Upper lobe of left lung (tissue), 6 donors: ENCODE measurements around the gene TBC1D1. TPM values are rescaled to one million over a fixed set of nuclear protein-coding genes. Genes with fewer than 3 reads are reported as not detected.

Experiments
- ATAC-seq, 2 donors: fragments of 200-7000 bp; cut with Tn5 transposase; one replicate each; pipeline ENCODE4 v1.9.1; 2022; ENCODE audit warnings: mild to moderate bottlenecking in 2 of 2, moderate library complexity in 2 of 2; ENCODE audit not compliant: low FRiP score in 2 of 2
- DNase-seq, 2 donors: peaks; one replicate each; pipeline ENCODE4 v3.0.0-alpha.2; 2019 to 2020
- H3K27ac ChIP-seq, 4 donors: fragments of 200-600 bp; sonication (generic); one replicate each; pipeline ENCODE4 v1.5.1; 2016 to 2019
- H3K27me3 ChIP-seq, 4 donors: fragments of 200-600 bp; sonication (generic); one replicate each; pipeline ENCODE4 v1.5.1; 2017 to 2019
- H3K36me3 ChIP-seq, 4 donors: fragments of 200-600 bp; sonication (generic); one replicate each; pipeline ENCODE4 v1.5.1; 2016 to 2019
- H3K4me1 ChIP-seq, 4 donors: fragments of 200-600 bp; sonication (generic); one replicate each; pipeline ENCODE4 v1.5.1; 2018 to 2019
- H3K4me3 ChIP-seq, 4 donors: fragments of 200-600 bp; sonication (generic); one replicate each; pipeline ENCODE4 v1.5.1; 2017 to 2019; ENCODE audit warnings: mild to moderate bottlenecking in 2 of 4, moderate library complexity in 1 of 4
- H3K9me3 ChIP-seq, 4 donors: fragments of 200-600 bp; sonication (generic); one replicate each; pipeline ENCODE4 v1.5.1; 2018 to 2019
- EP300 ChIP-seq, 4 donors: sonication (generic); formaldehyde crosslinking; IDR thresholded peaks; one replicate each; pipeline ENCODE4 v1.5.1; 2017; ENCODE audit warnings: antibody characterized with exemption in 4 of 4, control low read depth in 2 of 4
- POLR2A ChIP-seq, 4 donors: fragments of 450-650 bp; IDR thresholded peaks; one replicate each; pipeline ENCODE4 v1.5.1; 2016 to 2017; ENCODE audit warnings: antibody characterized with exemption in 4 of 4, mild to moderate bottlenecking in 2 of 4
- POLR2AphosphoS5 ChIP-seq, 2 donors: sonication (generic); formaldehyde crosslinking; IDR thresholded peaks; one replicate each; pipeline ENCODE4 v1.5.1; 2017; ENCODE audit warnings: antibody characterized with exemption in 2 of 2
- WGBS, 2 donors: methylation state at CpG; one replicate each; pipeline ENCODE4 v1.1.5; 2017 to 2018; 5-methylcytosine and 5-hydroxymethylcytosine counted together
- total RNA-seq, 6 donors: library from RNA; depleted of rRNA in 4 of 6; stranded (reverse); fragments of >200 nt in 4 of 6; gene quantifications; one replicate each; pipeline versions ENCODE4 v1.1.0 to v1.2.1, GENCODE V29; 2016 to 2021
- TF ChIP-seq, protein P1 (sequence below), 6 experiments: fragments of 450-650 bp in 4 of 6; fragments of 200-600 bp in 2 of 6; sonication (generic) in 2 of 6; IDR thresholded peaks; one replicate each; pipeline ENCODE4 v1.5.1; 2016 to 2019; ENCODE audit warnings: antibody characterized with exemption in 6 of 6
- donor health status: DM: no; HTN: no; CAD: no; lungs with moderate emphysema.
- donor health status: DM: no; HTN: yes; CAD: no; lungs with severe emphysema.

TBC1D1 gene
- total RNA-seq, 6 donors from 2014 or later: 45.1 to 68.1 (median 58.0) TPM

- H3K4me3 ChIP-seq: no peak overlapping the region
- no peak overlapping the region for H3K27ac ChIP-seq
- 74 to 79% methylated on average over 9 of the region's 9 CpGs for WGBS, 2 donors
- DNase-seq (no peak), ATAC-seq (no peak)
- H3K9me3 ChIP-seq: no peaks in the 10 kb centered on the region
- no peak for TF ChIP-seq POLR2AphosphoS5 (IDR thresholded peaks at IDR 0.05)
- TF ChIP-seq, protein P1, sequence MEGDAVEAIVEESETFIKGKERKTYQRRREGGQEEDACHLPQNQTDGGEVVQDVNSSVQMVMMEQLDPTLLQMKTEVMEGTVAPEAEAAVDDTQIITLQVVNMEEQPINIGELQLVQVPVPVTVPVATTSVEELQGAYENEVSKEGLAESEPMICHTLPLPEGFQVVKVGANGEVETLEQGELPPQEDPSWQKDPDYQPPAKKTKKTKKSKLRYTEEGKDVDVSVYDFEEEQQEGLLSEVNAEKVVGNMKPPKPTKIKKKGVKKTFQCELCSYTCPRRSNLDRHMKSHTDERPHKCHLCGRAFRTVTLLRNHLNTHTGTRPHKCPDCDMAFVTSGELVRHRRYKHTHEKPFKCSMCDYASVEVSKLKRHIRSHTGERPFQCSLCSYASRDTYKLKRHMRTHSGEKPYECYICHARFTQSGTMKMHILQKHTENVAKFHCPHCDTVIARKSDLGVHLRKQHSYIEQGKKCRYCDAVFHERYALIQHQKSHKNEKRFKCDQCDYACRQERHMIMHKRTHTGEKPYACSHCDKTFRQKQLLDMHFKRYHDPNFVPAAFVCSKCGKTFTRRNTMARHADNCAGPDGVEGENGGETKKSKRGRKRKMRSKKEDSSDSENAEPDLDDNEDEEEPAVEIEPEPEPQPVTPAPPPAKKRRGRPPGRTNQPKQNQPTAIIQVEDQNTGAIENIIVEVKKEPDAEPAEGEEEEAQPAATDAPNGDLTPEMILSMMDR (IDR thresholded peaks at IDR 0.05): no peak
- no peak for TF ChIP-seq POLR2A (IDR thresholded peaks at IDR 0.05)
- TF ChIP-seq EP300 (IDR thresholded peaks at IDR 0.05): no peak
- no peaks in the 10 kb centered on the region for H3K27me3 ChIP-seq
- H3K36me3 ChIP-seq: no peaks in the 10 kb centered on the region
- peaks cover 0 to 10% (median 8%) of the 10 kb centered on the region in 4 donors for H3K4me1 ChIP-seq
Observed at GRCh38 chr4:37949636-37950426, 58.9 kb downstream of the TBC1D1 start.

DNA sequence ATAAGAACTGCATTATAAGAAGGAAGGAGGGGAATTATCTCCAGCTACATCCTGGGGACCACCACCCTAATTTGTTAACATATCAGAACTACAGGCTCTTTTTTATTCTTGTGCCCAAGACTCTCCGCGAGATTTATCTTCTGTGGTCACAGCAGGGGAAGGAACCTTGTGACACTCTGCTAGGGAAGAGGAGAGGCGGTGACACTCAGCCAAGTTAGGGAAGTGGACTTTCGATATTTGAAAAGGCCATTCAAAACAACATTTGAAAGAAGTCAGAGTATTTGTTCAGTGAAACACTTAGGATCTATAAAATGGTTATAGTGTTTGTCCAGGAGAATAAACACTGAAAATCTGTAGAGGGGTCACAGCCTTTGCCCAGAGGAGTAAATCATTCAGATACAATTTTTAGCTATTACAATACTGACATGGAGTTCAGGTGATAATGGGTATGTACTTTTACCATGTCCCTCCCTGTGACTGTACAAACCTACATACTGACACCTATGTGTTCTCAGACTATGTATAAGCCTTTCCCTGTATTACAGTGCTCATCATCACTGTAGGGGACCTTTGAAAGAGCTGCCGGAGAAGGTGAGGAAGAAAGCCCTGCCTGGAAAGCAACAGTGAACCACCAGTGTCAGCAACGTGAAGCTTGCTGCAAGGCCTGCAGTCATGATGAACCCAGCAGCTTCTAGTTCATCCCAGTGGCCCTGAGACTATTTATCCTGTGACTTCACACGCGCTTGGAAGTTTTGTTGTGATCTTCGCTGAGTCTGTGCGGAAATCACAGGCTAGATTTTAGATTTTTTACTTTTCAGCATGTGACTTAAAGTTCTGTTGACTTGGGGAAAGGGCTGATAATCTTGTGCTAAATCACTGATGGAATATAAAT, 60.8 kb downstream of the TBC1D1 start:
- Histone ChIP-seq H3K4me1 (peaks cover 0 to 10% (median 6%) of the 10 kb centered on the region in 4 donors), H3K36me3 (no peaks in the 10 kb centered on the region), H3K4me3 (no peak overlapping the region), H3K27ac (no peak overlapping the region), H3K9me3 (no peaks in the 10 kb centered on the region), H3K27me3 (no peaks in the 10 kb centered on the region)
- TF ChIP-seq POLR2A (IDR thresholded peaks at IDR 0.05) (no peak), EP300 (IDR thresholded peaks at IDR 0.05) (no peak), POLR2AphosphoS5 (IDR thresholded peaks at IDR 0.05) (no peak)
- TF ChIP-seq, protein P1 (IDR thresholded peaks at IDR 0.05): no peak
- DNase-seq (peak in 1 of 2 donors; percentile 52), ATAC-seq (peak in 1 of 2 donors; percentile 62)
- WGBS, 2 donors: 65 to 67% methylated on average over 10 of the region's 10 CpGs

DNA sequence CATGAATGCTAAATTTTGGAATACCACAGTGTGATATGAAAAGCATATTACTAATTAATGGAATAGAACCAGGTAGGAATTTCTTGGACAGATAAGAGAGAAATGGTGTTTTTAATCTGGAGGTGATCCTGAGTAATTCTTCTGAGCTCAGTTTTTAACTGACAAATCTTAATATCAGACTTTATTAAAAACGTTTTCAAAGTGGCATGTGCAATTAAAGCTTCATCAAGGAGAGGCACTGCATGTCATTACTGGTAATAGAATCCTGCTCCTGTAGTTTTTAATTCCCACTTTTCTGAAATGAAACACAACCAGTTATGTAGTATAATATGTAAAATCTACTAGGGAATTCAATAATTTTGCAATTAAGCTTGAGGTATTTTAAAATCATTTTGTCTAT, 62.3 kb downstream of the TBC1D1 start:
- Histone ChIP-seq H3K36me3 (no peaks in the 10 kb centered on the region), H3K4me3 (no peak overlapping the region), H3K4me1 (peaks cover 0 to 10% (median 6%) of the 10 kb centered on the region in 4 donors), H3K27ac (no peak overlapping the region), H3K9me3 (no peaks in the 10 kb centered on the region), H3K27me3 (no peaks in the 10 kb centered on the region)
- TF ChIP-seq POLR2AphosphoS5 (IDR thresholded peaks at IDR 0.05): no peak
- no peak for TF ChIP-seq POLR2A (IDR thresholded peaks at IDR 0.05)
- no peak for TF ChIP-seq EP300 (IDR thresholded peaks at IDR 0.05)
- TF ChIP-seq, protein P1 (IDR thresholded peaks at IDR 0.05): no peak
- no peak for ATAC-seq
- 54 to 72% methylated on average over 1 of the region's 1 CpG for WGBS, 2 donors
- DNase-seq: no peak

GRCh38 chr4:37953620-37954293, 62.9 kb downstream of the TBC1D1 start:
- no peak for ATAC-seq
- H3K4me3 ChIP-seq: no peak overlapping the region
- H3K27ac ChIP-seq: no peak overlapping the region
- DNase-seq: no peak
- no peaks in the 10 kb centered on the region for H3K27me3 ChIP-seq
- H3K36me3 ChIP-seq: no peaks in the 10 kb centered on the region
- WGBS, 2 donors: 71 to 86% methylated on average over 7 of the region's 7 CpGs
- TF ChIP-seq POLR2A (IDR thresholded peaks at IDR 0.05): no peak
- TF ChIP-seq, protein P1 (IDR thresholded peaks at IDR 0.05): no peak
- TF ChIP-seq EP300 (IDR thresholded peaks at IDR 0.05): no peak
- no peak for TF ChIP-seq POLR2AphosphoS5 (IDR thresholded peaks at IDR 0.05)
- no peaks in the 10 kb centered on the region for H3K9me3 ChIP-seq
- H3K4me1 ChIP-seq: peaks cover 0 to 10% (median 6%) of the 10 kb centered on the region in 4 donors
